A673 (cell line): ENCODE results near the gene SYP. TPM values are rescaled to one million over a fixed set of nuclear protein-coding genes. Genes with fewer than 3 reads are reported as not detected.
"Not testable (repeated sequence)": the region's sequence is repeated elsewhere in the genome, so short reads cannot be mapped to it uniquely, and the experiment has no call there.

Experiments used
- BruUV-seq: library from RNA; stranded (reverse); fragments of 400-500 nt; replicated peaks from 2 replicates; lab custom pipeline; 2021; lab: Mats Ljungman, UMichigan
- CTCF ChIA-PET: fragments of 300-600 bp; sonication (Branson Sonifier 250); formaldehyde crosslinking; loops from one replicate; lab custom pipeline; 2022; ENCODE audit warnings: antibody characterized with exemption; lab: Charles Lee
- POLR2A ChIA-PET: fragments of 300-600 bp; sonication (Branson Sonifier 250); formaldehyde crosslinking; loops from one replicate; lab custom pipeline; 2022; ENCODE audit warnings: antibody characterized with exemption; ENCODE audit not compliant: low non-redundant PET; lab: Charles Lee
- DNase-seq: peaks from one replicate; pipeline ENCODE4 v3.0.0-alpha.2; 2015; ENCODE audit warnings: low spot score
- H3K27ac ChIP-seq: fragments of 200-600 bp; sonication (generic); 2 replicates; pipeline ENCODE4 v1.5.1; 2016; ENCODE audit warnings: mixed run types, low read depth, mild to moderate bottlenecking, mixed read lengths, antibody characterized with exemption, low read length; ENCODE audit not compliant: poor library complexity, severe bottlenecking
- H3K27me3 ChIP-seq: fragments of 200-600 bp; sonication (generic); replicated peaks from 2 replicates; pipeline ENCODE4 v1.6.1; 2017; ENCODE audit warnings: mixed run types, low read depth, mild to moderate bottlenecking, mixed read lengths, antibody characterized with exemption, low read length; ENCODE audit not compliant: insufficient read depth, poor library complexity
- H3K36me3 ChIP-seq: fragments of 200-600 bp; sonication (generic); 2 replicates; pipeline ENCODE4 v1.6.1; 2016; ENCODE audit warnings: mixed run types, mild to moderate bottlenecking, mixed read lengths, antibody characterized with exemption, low read length; ENCODE audit not compliant: insufficient read depth, poor library complexity, severe bottlenecking
- H3K4me1 ChIP-seq: fragments of 200-600 bp; sonication (generic); 2 replicates; pipeline ENCODE4 v1.6.1; 2017; ENCODE audit warnings: mixed run types, mild to moderate bottlenecking, mixed read lengths, antibody characterized with exemption, low read length; ENCODE audit not compliant: insufficient read depth, poor library complexity, severe bottlenecking
- H3K4me3 ChIP-seq: fragments of 200-600 bp; sonication (generic); 2 replicates; pipeline ENCODE4 v1.5.1; 2016; ENCODE audit warnings: low read depth, mixed run types, mild to moderate bottlenecking, mixed read lengths, low read length; ENCODE audit not compliant: poor library complexity, severe bottlenecking
- H3K9me3 ChIP-seq: fragments of 200-600 bp; sonication (generic); 2 replicates; pipeline ENCODE4 v1.6.1; 2016; ENCODE audit warnings: mixed run types, low read depth, mild to moderate bottlenecking, mixed read lengths, antibody characterized with exemption, low read length; ENCODE audit not compliant: poor library complexity, severe bottlenecking
- CTCF ChIP-seq: fragments of 300-800, 200-600 bp; sonication (generic); conservative IDR thresholded peaks from 2 replicates; pipeline ENCODE4 v1.5.1; 2017; ENCODE audit warnings: low read depth, mild to moderate bottlenecking, antibody characterized with exemption, low read length, moderate library complexity, mixed read lengths
- EZH2 ChIP-seq: fragments of 200-600 bp; sonication (generic); IDR thresholded peaks from 2 replicates; pipeline ENCODE4 v1.6.1; 2017; ENCODE audit warnings: borderline replicate concordance, low read depth, mild to moderate bottlenecking, mixed read lengths, antibody characterized with exemption, low read length; ENCODE audit not compliant: poor library complexity, severe bottlenecking
- intact Hi-C: fragments of 100-400 bp; cut with micrococcal nuclease; formaldehyde crosslinking; loops from one replicate; pipeline ENCODE4 v1.10.0; 2022; ENCODE audit not compliant: unreplicated experiment
- total RNA-seq: library from RNA; stranded (reverse); gene quantifications from 2 replicates; pipeline ENCODE4 v1.2.3, GENCODE V29; 2021

The SYP gene
- total RNA-seq, 1 experiment from 2014 or later: 14.6 TPM

GRCh38 chrX:49147282-49147681, 52.7 kb downstream of the SYP start:
- no TSS peak for BruUV-seq
- no peak for DNase-seq
- no peak overlapping the region for H3K4me3 ChIP-seq
- ChIA-PET CTCF (no interaction called here), POLR2A (no interaction called here)
- no peak overlapping the region for H3K27ac ChIP-seq
- no peaks in the 10 kb centered on the region for H3K9me3 ChIP-seq
- intact Hi-C loops: no loop called here
- H3K27me3 ChIP-seq: no peaks in the 10 kb centered on the region
- no peaks in the 10 kb centered on the region for H3K4me1 ChIP-seq
- TF ChIP-seq CTCF (no peak), EZH2 (no peak)
- no peaks in the 10 kb centered on the region for H3K36me3 ChIP-seq

- DNase-seq, H3K36me3 ChIP-seq, BruUV-seq, H3K4me3 ChIP-seq, H3K27me3 ChIP-seq, H3K4me1 ChIP-seq, CTCF ChIA-PET, H3K27ac ChIP-seq, intact Hi-C loops: not testable (repeated sequence)
- H3K9me3 ChIP-seq: peaks cover 17% of the 10 kb centered on the region
- POLR2A ChIA-PET: interaction anchor here (0.6 kb wide), 1 partner anchor 280 kb away, joined by 3 read pairs; no protein-coding TSS in a partner anchor
Measured at GRCh38 chrX:49143154-49143553, 56.8 kb downstream of the SYP start.

GRCh38 chrX:49142264-49142663, 57.7 kb downstream of the SYP start:
- DNase-seq, H3K36me3 ChIP-seq, intact Hi-C loops, H3K27ac ChIP-seq, H3K27me3 ChIP-seq, BruUV-seq, CTCF ChIA-PET, H3K4me3 ChIP-seq, POLR2A ChIA-PET, H3K4me1 ChIP-seq: not testable (repeated sequence)
- H3K9me3 ChIP-seq: peaks cover 17% of the 10 kb centered on the region
- peak; percentile 24; the same call in 1 of the 2 replicates for TF ChIP-seq CTCF

GRCh38 chrX:49139713-49140112, 60.3 kb downstream of the SYP start:
- H3K27me3 ChIP-seq: no peaks in the 10 kb centered on the region
- intact Hi-C loops: no loop called here
- no peak for DNase-seq
- no peak overlapping the region for H3K4me3 ChIP-seq
- no peak for TF ChIP-seq EZH2
- no peak for TF ChIP-seq CTCF
- CTCF ChIA-PET: no interaction called here
- BruUV-seq: no TSS peak
- POLR2A ChIA-PET: no interaction called here
- peaks cover 17% of the 10 kb centered on the region for H3K9me3 ChIP-seq
- H3K36me3 ChIP-seq: no peaks in the 10 kb centered on the region
- no peak overlapping the region for H3K27ac ChIP-seq
- no peaks in the 10 kb centered on the region for H3K4me1 ChIP-seq
